ENCODE data around the gene HYAL2. TPM values are rescaled to one million over a fixed set of nuclear protein-coding genes. Genes with fewer than 3 reads are reported as not detected.
A peak's percentile ranks its signal among the peaks of the same experiment; 100 is the strongest.

The HYAL2 gene
- total and polyA plus RNA-seq, 9 of the 15 experiments (the other 6 are each of a cell fraction or from before 2014, with no cell fraction given) = 0.36 to 22.7 (median 11.4) TPM; not detected in 1

GRCh38 chr3:50330330-50330729 is 7.8 kb upstream of the HYAL2 start:
- Histone ChIP-seq H3K4me1 (replicated peaks in 1 of 2; ENCODE audit: control insufficient read depth in 2 of 2, insufficient read depth in 2 of 2, low read length in 2 of 2) (peaks cover 14 to 17% of the 10 kb centered on the region in 2 experiments; a peak in 4 of 5 replicates), H3K4me3 (no peak overlapping the region), H3K36me3 (ENCODE audit: control insufficient read depth, insufficient read depth, low read length) (peaks cover 71% of the 10 kb centered on the region; the same call in 2 of the 3 replicates), H3K4me2 (ENCODE audit: insufficient read depth, low read length) (no peak overlapping the region), H3K9ac (ENCODE audit: insufficient read depth in 1 of 2, low read depth in 2 of 2, low read length in 2 of 2) (peak overlapping the region in 1 of 2 experiments; percentile 28; a peak in 1 of 4 replicates), H2AFZ (ENCODE audit: low read depth, low read length) (no peak overlapping the region), H3K27me3 (ENCODE audit: control insufficient read depth in 2 of 2, insufficient read depth in 2 of 2, low read length in 2 of 2) (no peaks in the 10 kb centered on the region), H3K9me1 (ENCODE audit: control insufficient read depth, insufficient read depth, low read length) (peaks cover 4% of the 10 kb centered on the region), H3K27ac (ENCODE audit: extremely low read depth, low read depth, low read length) (no peak overlapping the region), H3K79me2 (ENCODE audit: control insufficient read depth, insufficient read depth, low read length) (peaks cover 45% of the 10 kb centered on the region), H3K9me3 (replicated peaks; ENCODE audit: control insufficient read depth, insufficient read depth, low read depth, low read length) (no peaks in the 10 kb centered on the region), H4K20me1 (replicated peaks; ENCODE audit: control insufficient read depth, insufficient read depth, low read length) (peaks cover 18% of the 10 kb centered on the region)
- BruUV-seq (replicated peaks) = no TSS peak
- TF ChIP-seq RFX5 (IDR thresholded peaks at IDR 0.05; ENCODE audit: low read depth, low read length) = no peak
- TF ChIP-seq ZFP1 (CRISPR knock-in tag; IDR thresholded peaks at IDR 0.05) = no peak
- TF ChIP-seq POLR2G (IDR thresholded peaks at IDR 0.05; ENCODE audit: low read depth, low read length) = peak; percentile 50
- no peak for TF ChIP-seq LARP7 (IDR thresholded peaks at IDR 0.05)
- TF ChIP-seq ZFPM2 (CRISPR knock-in tag; IDR thresholded peaks at IDR 0.05) = no peak
- no peak for TF ChIP-seq ESRRB (CRISPR knock-in tag; IDR thresholded peaks at IDR 0.05; ENCODE audit: borderline replicate concordance)
- TF ChIP-seq ZNF174 (CRISPR knock-in tag; IDR thresholded peaks at IDR 0.05) = no peak
- no peak for TF ChIP-seq GATAD2B (IDR thresholded peaks at IDR 0.05; ENCODE audit: borderline replicate concordance)
- peak; percentile 41; the same call in 1 of the 2 replicates for TF ChIP-seq RBFOX2 (IDR thresholded peaks at IDR 0.05; ENCODE audit: low read depth, low read length)
- TF ChIP-seq ARID2 (IDR thresholded peaks at IDR 0.05) = no peak
- TF ChIP-seq TARDBP (IDR thresholded peaks at IDR 0.05) = no peak
- no peak for TF ChIP-seq BMI1 (IDR thresholded peaks at IDR 0.05; ENCODE audit: low read length)
- POLR2A ChIA-PET = interaction anchor here (0.9 to 1.8 kb wide), 4 partner anchors 9 to 24 kb away, joined by 3 to 5 read pairs (median 4); no protein-coding TSS in a partner anchor
- FAIRE-seq (no peak), ATAC-seq (no peak), DNase-seq (ENCODE audit: extremely low read depth in 1 of 4, low spot score in 3 of 4) (no peak)
- WGBS (ENCODE audit: insufficient coverage, low coverage, missing lambda C conversion rate) = 100% methylated on average over 4 of the region's 10 CpGs
- in situ Hi-C loops (cut with MboI) = no loop called here
- CTCF ChIA-PET (ENCODE audit: low intra/inter-chr PET ratio) = no interaction called here
- intact Hi-C loops (cut with micrococcal nuclease) = no loop called here
